HepG2 (cell line): ENCODE data around the gene C1QTNF3. TPM values are rescaled to one million over a fixed set of nuclear protein-coding genes. Genes with fewer than 3 reads are reported as not detected.

ENCODE experiments used
- ATAC-seq: fragments of 200-7000 bp; cut with Tn5 transposase; 3 replicates; pipeline ENCODE4 v1.9.1; 2020; ENCODE audit warnings: mild to moderate bottlenecking, moderate library complexity
- BruUV-seq: library from RNA; stranded (reverse); fragments of 400-500 nt; replicated peaks from 2 replicates; lab custom pipeline; 2021; lab: Mats Ljungman, UMichigan
- CTCF ChIA-PET: fragments of 300-600 bp; formaldehyde crosslinking; extraction: SDS; loops from one replicate; lab custom pipeline; 2021; ENCODE audit warnings: low total read pairs, inconsistent platforms, low intra/inter-chr PET ratio; lab: Yijun Ruan, JAX
- POLR2A ChIA-PET: fragments of 350-600 bp; sonication (Branson Sonifier 250); formaldehyde crosslinking; loops from one replicate; lab custom pipeline; 2020; ENCODE audit warnings: antibody characterized with exemption, inconsistent platforms; lab: Yijun Ruan, JAX
- DNase-seq: peaks from one replicate; pipeline ENCODE4 v3.0.0-alpha.2; 2015; ENCODE audit warnings: low spot score
- FAIRE-seq: peaks from 3 replicates; lab custom pipeline; 2011; peaks lifted over from hg19 to GRCh38; lab: Jason Lieb, UNC
- H2AFZ ChIP-seq: one replicate; pipeline ENCODE4 v1.6.1; 2011; ENCODE audit warnings: low read length, inconsistent platforms
- H3K27ac ChIP-seq: fragments of 300-600 bp; 3 replicates; pipeline ENCODE4 v1.8.0; 2011; ENCODE audit warnings: mixed run types, mild to moderate bottlenecking, mixed read lengths, low read length, inconsistent platforms; ENCODE audit not compliant: insufficient read depth; ENCODE audit errors: extremely low read length
- H3K27me3 ChIP-seq, 2 experiments: fragments of 200-600 bp in 1 of 2; 2 replicates in 1 of 2; 3 replicates in 1 of 2; pipeline versions ENCODE4 v1.6.0 to v1.8.0; 2011; ENCODE audit warnings: low read length in 2 of 2, mild to moderate bottlenecking in 2 of 2, moderate library complexity in 2 of 2, inconsistent platforms in 1 of 2; ENCODE audit not compliant: insufficient read depth in 2 of 2, control insufficient read depth in 1 of 2
- H3K36me3 ChIP-seq, 2 experiments: fragments of 200-600 bp in 1 of 2; replicated peaks in 1 of 2; 2 replicates in 1 of 2; 3 replicates in 1 of 2; pipeline versions ENCODE4 v1.5.1 to v1.8.0; 2011; ENCODE audit warnings: low read length in 2 of 2, inconsistent platforms in 1 of 2; ENCODE audit not compliant: insufficient read depth in 2 of 2, control insufficient read depth in 1 of 2
- H3K4me1 ChIP-seq: 2 replicates; pipeline ENCODE4 v1.5.1; 2012; ENCODE audit warnings: low read length, inconsistent platforms; ENCODE audit not compliant: insufficient read depth
- H3K4me2 ChIP-seq: 2 replicates; pipeline ENCODE4 v1.6.0; 2011; ENCODE audit warnings: low read depth, low read length, inconsistent platforms
- H3K4me3 ChIP-seq, 3 experiments: fragments of 200-600 bp in 1 of 3; sonication (generic), shearing (Covaris generic) in 1 of 3; replicated peaks in 1 of 3; 2 replicates each; pipeline ENCODE4 v1.5.1; 2011 to 2016; ENCODE audit warnings: low read length in 3 of 3, inconsistent platforms in 2 of 3, low read depth in 2 of 3, mild to moderate bottlenecking in 2 of 3, control low read depth in 1 of 3, mixed read lengths in 1 of 3; ENCODE audit not compliant: insufficient read depth in 1 of 3
- H3K79me2 ChIP-seq: one replicate; pipeline ENCODE4 v1.6.1; 2011; ENCODE audit warnings: low read length, inconsistent platforms; ENCODE audit not compliant: insufficient read depth
- H3K9ac ChIP-seq: 2 replicates; pipeline ENCODE4 v1.6.0; 2011; ENCODE audit warnings: mild to moderate bottlenecking, low read depth, low read length, inconsistent platforms; ENCODE audit not compliant: insufficient read depth
- H3K9me3 ChIP-seq: 2 replicates; pipeline ENCODE4 v1.5.1; 2012; ENCODE audit warnings: mild to moderate bottlenecking, low read length
- H4K20me1 ChIP-seq: 2 replicates; pipeline ENCODE4 v1.6.0; 2011; ENCODE audit warnings: inconsistent platforms, mild to moderate bottlenecking, low read length, moderate library complexity; ENCODE audit not compliant: insufficient read depth
- ASH2L ChIP-seq: fragments of 300-600, 200-600 bp; sonication (generic); IDR thresholded peaks from 2 replicates; pipeline ENCODE4 v1.7.0; 2017; ENCODE audit warnings: low read depth, mild to moderate bottlenecking, moderate library complexity, mixed read lengths, low read length; ENCODE audit not compliant: insufficient read length
- BRCA1 ChIP-seq: sonication (generic); formaldehyde crosslinking; IDR thresholded peaks from 2 replicates; pipeline ENCODE4 v1.4.0; 2020; ENCODE audit warnings: missing genetic modification reagents
- ELF1 ChIP-seq: sonication (generic); formaldehyde crosslinking; IDR thresholded peaks from 2 replicates; pipeline ENCODE4 v1.4.0; 2020; ENCODE audit warnings: missing genetic modification reagents
- ELF3 ChIP-seq: IDR thresholded peaks from 2 replicates; pipeline ENCODE4 v1.6.1; 2016; ENCODE audit warnings: missing genetic modification reagents, missing compliant biosample characterization
- GATAD2A ChIP-seq: IDR thresholded peaks from 2 replicates; pipeline ENCODE4 v1.6.1; 2016
- HMG20A ChIP-seq: IDR thresholded peaks from 2 replicates; pipeline ENCODE4 v1.6.1; 2016; ENCODE audit warnings: borderline replicate concordance
- MED1 ChIP-seq: sonication (generic); formaldehyde crosslinking; IDR thresholded peaks from 2 replicates; pipeline ENCODE4 v1.4.0; 2020; ENCODE audit warnings: missing genetic modification reagents
- RAD21 ChIP-seq: fragments of 450-650 bp; formaldehyde crosslinking; IDR thresholded peaks from 2 replicates; pipeline ENCODE4 v1.5.0; 2020; ENCODE audit warnings: mild to moderate bottlenecking
- SALL1 ChIP-seq: sonication (generic); formaldehyde crosslinking; IDR thresholded peaks from 2 replicates; pipeline ENCODE4 v1.8.0; 2022; ENCODE audit warnings: mild to moderate bottlenecking, missing genetic modification reagents
- SMC3 ChIP-seq: IDR thresholded peaks from 2 replicates; pipeline ENCODE4 v1.6.1; 2011; ENCODE audit warnings: low read length, improper control_type of control experiment
- STAG1 ChIP-seq: sonication (generic); formaldehyde crosslinking; IDR thresholded peaks from 2 replicates; pipeline ENCODE4 v1.4.0; 2020; ENCODE audit warnings: missing genetic modification reagents
- WGBS: methylation state at CpG from one replicate; pipeline ENCODE4 v1.1.6; 2017; ENCODE audit warnings: low lambda C conversion rate; 5-methylcytosine and 5-hydroxymethylcytosine counted together
- in situ Hi-C: cut with HindIII; loops from 2 replicates; pipeline ENCODE4 v1.10.0; 2017; ENCODE audit warnings: low pct_unique_long_range_greater_than_20kb; ENCODE audit not compliant: extremely low pct_ligation_motif_present
- intact Hi-C: fragments of 100-400 bp; cut with micrococcal nuclease; formaldehyde crosslinking; loops from one replicate; pipeline ENCODE4 v1.10.0; 2022; ENCODE audit not compliant: unreplicated experiment
- polyA plus RNA-seq, 8 experiments: library from polyadenylated mRNA; depleted of rRNA in 3 of 8; stranded (reverse) in 7 of 8; unstranded in 1 of 8; fragments of >200 nt; fragmentation: Illumina TruSeq in 4 of 8; extraction: Trizol in 4 of 8; gene quantifications; 2 replicates each; pipeline versions ENCODE4 v1.2.1 to v1.2.3, GENCODE V29; 2011 to 2016; ENCODE audit warnings: low read depth in 4 of 8, missing spikeins in 1 of 8, mixed read lengths in 1 of 8; ENCODE audit not compliant: insufficient read depth in 1 of 8
- total RNA-seq, 5 experiments: library from RNA; depleted of rRNA; stranded (reverse); fragments of >200 nt; fragmentation: Illumina TruSeq; extraction: Trizol; gene quantifications; 2 replicates each; pipeline ENCODE4 v1.2.3, GENCODE V29; 2016; ENCODE audit warnings: low read depth in 1 of 5
- TF ChIP-seq, protein P1 (sequence below): sonication (generic); formaldehyde crosslinking; IDR thresholded peaks from 2 replicates; pipeline ENCODE4 v1.5.0; 2020; ENCODE audit warnings: mild to moderate bottlenecking, missing genetic modification reagents, moderate library complexity

The C1QTNF3 gene
- total and polyA plus RNA-seq, 2 of the 13 experiments (the other 11 are each of a cell fraction or from before 2014, with no cell fraction given), result 3.3 to 10.8 TPM

DNA sequence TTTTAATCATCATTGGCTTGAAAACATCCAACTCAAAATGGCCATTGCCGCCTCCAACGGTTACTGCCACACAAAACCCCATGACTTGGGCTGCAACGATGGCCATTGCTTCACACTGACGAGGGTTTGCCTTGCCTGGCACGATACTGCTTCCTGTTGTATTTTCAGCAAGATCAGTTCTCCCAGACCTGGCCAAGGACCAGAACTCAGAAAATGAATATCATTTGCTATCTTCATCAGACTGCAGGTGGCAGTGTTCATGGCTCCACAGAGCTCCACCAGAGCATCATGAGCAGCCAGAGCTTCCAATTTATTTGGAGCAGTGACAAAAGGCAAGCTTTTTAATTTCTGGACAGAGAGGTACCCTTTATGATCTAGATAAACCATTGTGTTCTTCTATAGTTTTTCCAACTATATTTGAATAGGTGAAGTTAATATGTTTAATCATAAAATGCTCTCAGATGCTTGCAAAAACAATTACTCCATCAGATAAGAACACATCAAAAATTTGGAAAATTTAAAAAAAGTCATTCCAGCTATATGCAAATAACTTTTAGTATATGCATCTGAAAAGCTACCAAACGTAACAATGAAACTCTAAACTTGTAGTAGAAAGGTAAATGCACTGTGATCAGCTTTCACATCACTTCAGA, 45.6 kb downstream of the C1QTNF3 start:
- H3K9ac ChIP-seq, result no peak overlapping the region
- in situ Hi-C loops (loop anchor here (25.0 kb wide), 1 partner anchor 465 kb away; no protein-coding TSS in a partner anchor), intact Hi-C loops (loop anchor here (1.0 to 10.0 kb wide), 2 partner anchors 10 to 467 kb away; no protein-coding TSS in a partner anchor)
- peak; percentile 64; the same call in 1 of the 2 replicates for TF ChIP-seq RAD21 (CRISPR knock-in tag)
- TF ChIP-seq MED1 (CRISPR knock-in tag), result 0 out of 2 replicates have a peak, but pooled peaks have one; percentile 6
- peak; percentile 25; the same call in 1 of the 2 replicates for TF ChIP-seq SALL1 (CRISPR knock-in tag)
- 0 out of 2 replicates have a peak, but pooled peaks have one; percentile 21 for TF ChIP-seq ELF1 (CRISPR knock-in tag)
- TF ChIP-seq ELF3 (CRISPR knock-in tag), result 0 out of 2 replicates have a peak, but pooled peaks have one; percentile 28
- TF ChIP-seq ASH2L, result no peak
- TF ChIP-seq HMG20A (CRISPR knock-in tag), result no peak
- 0 out of 2 replicates have a peak, but pooled peaks have one; percentile 21 for TF ChIP-seq GATAD2A
- no peak for TF ChIP-seq BRCA1
- peak; percentile 67 for TF ChIP-seq STAG1 (CRISPR knock-in tag)
- TF ChIP-seq SMC3, result peak; percentile 73; the same call in 1 of the 2 replicates
- TF ChIP-seq, protein P1, sequence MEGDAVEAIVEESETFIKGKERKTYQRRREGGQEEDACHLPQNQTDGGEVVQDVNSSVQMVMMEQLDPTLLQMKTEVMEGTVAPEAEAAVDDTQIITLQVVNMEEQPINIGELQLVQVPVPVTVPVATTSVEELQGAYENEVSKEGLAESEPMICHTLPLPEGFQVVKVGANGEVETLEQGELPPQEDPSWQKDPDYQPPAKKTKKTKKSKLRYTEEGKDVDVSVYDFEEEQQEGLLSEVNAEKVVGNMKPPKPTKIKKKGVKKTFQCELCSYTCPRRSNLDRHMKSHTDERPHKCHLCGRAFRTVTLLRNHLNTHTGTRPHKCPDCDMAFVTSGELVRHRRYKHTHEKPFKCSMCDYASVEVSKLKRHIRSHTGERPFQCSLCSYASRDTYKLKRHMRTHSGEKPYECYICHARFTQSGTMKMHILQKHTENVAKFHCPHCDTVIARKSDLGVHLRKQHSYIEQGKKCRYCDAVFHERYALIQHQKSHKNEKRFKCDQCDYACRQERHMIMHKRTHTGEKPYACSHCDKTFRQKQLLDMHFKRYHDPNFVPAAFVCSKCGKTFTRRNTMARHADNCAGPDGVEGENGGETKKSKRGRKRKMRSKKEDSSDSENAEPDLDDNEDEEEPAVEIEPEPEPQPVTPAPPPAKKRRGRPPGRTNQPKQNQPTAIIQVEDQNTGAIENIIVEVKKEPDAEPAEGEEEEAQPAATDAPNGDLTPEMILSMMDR, result peak; percentile 71
- no peak overlapping the region for H3K27ac ChIP-seq
- H2AFZ ChIP-seq, result no peak overlapping the region
- no peak overlapping the region for H3K4me2 ChIP-seq
- ChIA-PET POLR2A (interaction anchor here (1.2 to 3.1 kb wide), 3 partner anchors 9 to 13 kb away, joined by 6 to 23 read pairs (median 10); partner anchors contain the start of gene AMACR), CTCF (no interaction called here)
- H3K79me2 ChIP-seq, result no peaks in the 10 kb centered on the region
- peak; percentile 71 for ATAC-seq
- peaks cover 45% of the 10 kb centered on the region for H3K4me1 ChIP-seq
- H3K36me3 ChIP-seq, result peaks cover 4 to 18% of the 10 kb centered on the region in 2 experiments; a peak in 3 of 5 replicates
- WGBS, result 66% methylated on average over 6 of the region's 6 CpGs
- peak; percentile 79 for FAIRE-seq
- BruUV-seq, result no TSS peak
- H3K9me3 ChIP-seq, result no peaks in the 10 kb centered on the region
- H4K20me1 ChIP-seq, result no peaks in the 10 kb centered on the region
- H3K27me3 ChIP-seq, result no peaks in the 10 kb centered on the region
- H3K4me3 ChIP-seq, result no peak overlapping the region
- DNase-seq, result peak; percentile 52
